PC-9 (cell line): ENCODE data around the gene CCDC117.

Experiments
- EZH2 ChIP-seq: fragments of 200-600 bp; sonication (generic); IDR thresholded peaks from 2 replicates; pipeline ENCODE4 v1.8.0; 2017; ENCODE audit warnings: antibody characterized with exemption, low read depth
- TF ChIP-seq, protein P1 (sequence below): fragments of 200-600 bp; sonication (generic); conservative IDR thresholded peaks from 2 replicates; pipeline ENCODE4 v1.6.1; 2017; ENCODE audit warnings: mixed run types, antibody characterized with exemption, mild to moderate bottlenecking, moderate library complexity

GRCh38 chr22:28792491-28793383 lies 20.2 kb downstream of the CCDC117 start:
- TF ChIP-seq, protein P1, sequence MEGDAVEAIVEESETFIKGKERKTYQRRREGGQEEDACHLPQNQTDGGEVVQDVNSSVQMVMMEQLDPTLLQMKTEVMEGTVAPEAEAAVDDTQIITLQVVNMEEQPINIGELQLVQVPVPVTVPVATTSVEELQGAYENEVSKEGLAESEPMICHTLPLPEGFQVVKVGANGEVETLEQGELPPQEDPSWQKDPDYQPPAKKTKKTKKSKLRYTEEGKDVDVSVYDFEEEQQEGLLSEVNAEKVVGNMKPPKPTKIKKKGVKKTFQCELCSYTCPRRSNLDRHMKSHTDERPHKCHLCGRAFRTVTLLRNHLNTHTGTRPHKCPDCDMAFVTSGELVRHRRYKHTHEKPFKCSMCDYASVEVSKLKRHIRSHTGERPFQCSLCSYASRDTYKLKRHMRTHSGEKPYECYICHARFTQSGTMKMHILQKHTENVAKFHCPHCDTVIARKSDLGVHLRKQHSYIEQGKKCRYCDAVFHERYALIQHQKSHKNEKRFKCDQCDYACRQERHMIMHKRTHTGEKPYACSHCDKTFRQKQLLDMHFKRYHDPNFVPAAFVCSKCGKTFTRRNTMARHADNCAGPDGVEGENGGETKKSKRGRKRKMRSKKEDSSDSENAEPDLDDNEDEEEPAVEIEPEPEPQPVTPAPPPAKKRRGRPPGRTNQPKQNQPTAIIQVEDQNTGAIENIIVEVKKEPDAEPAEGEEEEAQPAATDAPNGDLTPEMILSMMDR, result no peak
- no peak for TF ChIP-seq EZH2
